HG03097 (cell line): ENCODE data around the gene KDM4B.

Experiments
- ATAC-seq: cut with Tn5 transposase; IDR thresholded peaks from one replicate; pipeline ENCODE4 v1.9.1; 2021; ENCODE audit not compliant: unreplicated experiment, low FRiP score

KDM4B gene

DNA sequence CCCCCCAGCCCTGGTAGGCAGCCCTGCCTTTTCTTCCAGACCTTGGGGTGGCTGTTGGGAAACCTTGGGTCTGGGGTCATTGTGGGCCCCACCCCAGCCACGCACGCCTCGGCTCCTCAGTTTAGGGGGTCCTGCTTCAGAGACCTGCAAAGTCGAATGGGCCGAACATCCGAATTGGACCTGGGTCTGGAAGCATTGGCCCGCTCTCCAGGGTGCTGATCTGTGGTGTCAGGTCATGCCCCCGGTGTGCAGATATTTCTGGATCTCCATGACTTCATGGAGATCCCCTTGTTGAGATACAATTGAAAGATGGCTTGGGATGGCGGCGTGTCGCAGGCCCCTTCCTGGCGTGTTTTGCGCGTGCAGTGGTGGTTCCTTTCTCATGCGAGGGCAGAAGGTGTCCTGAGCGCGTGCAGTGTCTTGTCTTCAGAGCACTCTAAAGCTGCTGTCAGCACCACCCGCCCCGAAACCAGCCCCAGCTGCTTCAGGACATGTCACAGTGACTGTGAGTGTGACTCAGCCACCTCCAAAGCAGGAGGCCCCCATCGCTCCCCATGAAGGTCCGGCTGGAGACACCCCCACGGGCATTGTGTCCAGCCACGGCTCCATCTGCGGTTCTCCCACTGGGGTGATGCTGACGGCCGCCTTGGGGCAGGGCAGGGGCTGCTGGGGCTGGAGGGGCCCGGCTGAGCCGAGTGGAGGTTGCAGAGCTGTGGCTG is 112.7 kb downstream of the KDM4B start:
- ATAC-seq = no peak

DNA sequence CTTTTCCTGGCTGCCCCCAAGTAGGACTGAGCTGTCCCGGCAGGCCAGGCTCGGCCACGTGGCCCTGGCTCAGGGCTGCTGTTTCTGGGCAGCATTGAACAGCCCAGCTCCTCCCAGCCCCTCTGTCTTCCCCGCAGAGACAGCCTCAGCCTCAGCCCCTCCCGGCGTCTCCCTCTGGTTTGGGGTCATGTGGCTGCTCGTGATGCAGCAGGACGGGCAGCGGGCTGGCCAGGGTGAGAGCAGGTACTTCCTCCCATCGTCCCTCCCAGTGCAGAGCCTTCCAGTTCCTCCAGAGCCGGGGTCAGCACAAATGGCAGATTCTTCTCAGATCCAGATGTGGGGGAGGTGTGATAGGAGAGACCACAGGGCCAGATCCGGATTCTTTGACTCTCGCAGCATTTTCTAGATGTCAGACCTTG is 114.6 kb downstream of the KDM4B start:
- ATAC-seq = no peak

DNA sequence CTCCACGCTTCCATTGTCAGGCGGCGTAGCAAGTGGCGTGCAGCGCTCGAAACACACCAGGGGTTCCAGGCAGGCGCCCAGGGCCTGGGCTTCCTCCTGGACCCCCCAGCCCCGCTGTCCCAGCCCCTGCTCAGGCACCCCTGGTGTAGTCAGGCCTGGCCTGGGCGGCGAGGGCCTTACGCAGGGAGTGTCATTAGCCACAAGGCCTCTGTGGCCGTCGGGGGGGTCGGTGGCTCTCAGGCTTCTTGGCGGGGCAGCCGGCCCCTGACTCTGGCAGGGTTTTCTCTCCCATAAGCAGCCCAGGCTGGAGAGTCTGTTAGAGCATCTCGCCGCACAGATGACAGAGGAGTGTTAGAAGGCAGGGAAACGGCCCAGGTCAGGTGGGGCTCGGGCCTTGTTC is 116.7 kb downstream of the KDM4B start:
- ATAC-seq = no peak

DNA sequence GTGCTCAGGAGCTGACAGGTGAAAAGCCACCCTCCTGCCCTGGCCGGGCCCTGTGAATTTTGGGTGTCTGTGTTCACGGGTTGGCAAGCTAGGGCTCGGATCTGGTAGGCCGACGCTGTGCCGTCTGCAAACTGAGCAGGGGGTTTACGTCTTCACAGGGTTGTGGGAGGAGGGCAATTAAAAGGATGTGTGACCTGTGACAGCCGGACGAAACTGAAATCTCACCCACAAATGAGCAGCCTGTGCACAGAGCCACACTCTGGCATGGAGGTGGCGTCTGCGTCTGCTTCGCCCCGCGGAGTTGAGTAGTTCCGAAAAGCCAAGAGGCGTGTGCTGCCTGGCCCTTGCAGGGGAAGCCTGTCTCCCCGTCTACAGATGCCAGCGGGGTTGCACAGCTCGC is 117.3 kb downstream of the KDM4B start:
- ATAC-seq = no peak

DNA sequence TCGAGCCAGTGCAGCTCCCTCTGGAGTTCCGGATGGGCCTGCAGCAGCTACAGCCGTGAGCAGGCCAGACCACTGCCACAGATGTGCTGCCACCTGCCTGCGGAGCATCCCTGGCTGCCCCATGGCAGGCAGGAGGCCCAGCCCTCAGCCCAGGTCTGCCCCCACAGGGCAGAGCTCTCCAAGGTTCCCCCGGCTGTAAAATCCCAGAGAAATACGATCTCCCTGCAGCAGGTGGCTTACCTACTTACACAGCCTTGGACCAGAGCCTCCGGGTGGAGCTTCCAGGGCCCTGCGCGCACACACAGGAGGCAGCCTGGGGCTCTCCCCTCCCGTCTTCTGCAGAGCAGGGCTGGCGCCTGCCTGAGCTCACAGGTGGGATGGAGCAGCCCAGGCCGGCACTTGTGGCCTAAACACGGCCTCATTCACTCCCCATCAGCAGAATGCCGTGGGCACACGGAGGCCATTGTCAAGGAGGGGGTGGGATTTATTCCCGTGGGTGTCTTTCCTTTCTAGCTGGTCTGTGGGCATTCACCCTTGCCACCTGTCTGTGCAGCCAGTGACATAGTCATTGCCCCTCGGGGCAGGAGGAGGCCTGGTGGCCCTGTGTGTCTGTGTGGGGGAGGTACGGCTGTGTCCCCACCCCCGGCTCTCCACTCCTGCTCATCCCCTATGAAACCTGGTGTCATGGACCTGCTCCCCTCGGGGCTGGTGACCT is 118.0 kb downstream of the KDM4B start:
- no peak for ATAC-seq

DNA sequence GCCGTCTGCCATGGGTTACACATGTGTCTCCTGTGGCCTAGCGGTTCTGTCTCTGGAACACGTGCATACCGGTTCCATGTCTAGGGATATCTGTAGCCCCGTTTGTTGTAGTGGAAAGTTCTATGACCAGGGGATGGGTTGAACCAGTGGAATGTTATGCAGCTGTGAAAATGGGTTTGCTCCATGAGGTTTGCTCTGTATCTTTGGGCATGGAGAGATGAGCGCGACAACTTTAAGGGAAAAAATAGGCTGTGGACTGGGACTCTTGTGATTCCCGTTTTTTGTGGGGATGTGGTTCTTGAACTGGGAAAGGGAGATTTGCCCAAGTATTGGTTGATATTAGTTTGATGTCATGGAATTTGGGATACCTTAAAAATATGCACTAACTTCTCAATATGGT is 120.4 kb downstream of the KDM4B start:
- no peak for ATAC-seq

DNA sequence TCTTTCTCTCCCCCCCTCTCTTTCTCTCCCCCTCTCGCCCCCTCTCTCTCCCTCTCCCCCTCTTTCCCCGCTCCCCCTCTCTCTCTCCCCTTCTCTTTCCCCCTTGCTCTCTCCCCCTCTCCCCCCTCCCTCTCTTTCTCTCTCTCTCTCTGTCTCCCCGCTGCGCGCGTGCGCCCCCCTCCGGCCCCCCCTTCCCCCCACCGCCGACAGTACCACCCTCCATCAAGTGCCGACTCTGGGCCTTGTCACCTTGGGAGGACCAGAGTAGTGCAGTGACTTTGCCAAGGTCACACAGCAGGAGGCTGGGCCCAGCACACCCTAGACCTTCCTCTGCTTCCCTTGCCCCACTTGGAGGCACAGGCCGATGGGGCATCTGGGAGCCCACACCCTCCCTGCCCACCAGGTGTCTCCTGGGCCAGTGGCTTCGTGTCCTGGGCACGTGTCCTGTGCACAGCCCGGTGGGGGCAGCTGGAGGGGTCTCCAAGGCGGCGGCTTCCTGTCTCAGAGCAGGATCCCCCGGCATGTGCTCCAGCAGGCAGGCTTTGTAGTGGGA is 121.6 kb downstream of the KDM4B start:
- ATAC-seq = no peak

DNA sequence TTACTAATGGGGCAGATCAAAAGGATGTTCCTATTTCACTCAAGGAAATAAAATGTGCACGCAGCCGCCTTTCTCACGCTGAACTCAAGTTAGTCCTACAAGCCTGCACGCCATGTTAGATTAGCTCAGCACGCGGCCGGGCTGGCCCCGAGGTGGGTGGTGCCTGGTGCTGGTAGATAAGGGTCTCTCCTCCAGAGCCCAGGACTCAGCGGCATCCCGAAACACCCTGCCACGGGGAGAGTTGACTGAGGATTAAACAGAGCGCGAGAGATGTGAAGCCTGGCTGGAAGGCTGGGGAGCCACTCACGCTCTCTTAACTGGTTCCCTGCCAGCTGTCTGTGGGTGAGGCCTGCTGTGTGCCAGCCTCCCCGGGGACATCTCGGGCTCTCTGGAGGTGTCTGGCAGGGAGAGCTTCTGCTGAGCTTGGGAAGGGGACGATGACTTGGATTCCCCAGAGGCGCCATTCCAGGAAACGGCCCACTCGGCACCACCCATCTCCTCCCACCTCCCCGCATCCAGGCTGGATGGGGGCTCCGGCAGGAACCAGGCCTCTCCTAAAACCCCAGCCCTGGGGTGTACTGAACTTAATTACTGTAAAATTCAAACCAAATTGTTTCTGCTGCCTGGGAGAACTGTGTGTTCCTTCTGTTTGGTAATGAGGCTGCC is 122.2 kb downstream of the KDM4B start:
- ATAC-seq = no peak

DNA sequence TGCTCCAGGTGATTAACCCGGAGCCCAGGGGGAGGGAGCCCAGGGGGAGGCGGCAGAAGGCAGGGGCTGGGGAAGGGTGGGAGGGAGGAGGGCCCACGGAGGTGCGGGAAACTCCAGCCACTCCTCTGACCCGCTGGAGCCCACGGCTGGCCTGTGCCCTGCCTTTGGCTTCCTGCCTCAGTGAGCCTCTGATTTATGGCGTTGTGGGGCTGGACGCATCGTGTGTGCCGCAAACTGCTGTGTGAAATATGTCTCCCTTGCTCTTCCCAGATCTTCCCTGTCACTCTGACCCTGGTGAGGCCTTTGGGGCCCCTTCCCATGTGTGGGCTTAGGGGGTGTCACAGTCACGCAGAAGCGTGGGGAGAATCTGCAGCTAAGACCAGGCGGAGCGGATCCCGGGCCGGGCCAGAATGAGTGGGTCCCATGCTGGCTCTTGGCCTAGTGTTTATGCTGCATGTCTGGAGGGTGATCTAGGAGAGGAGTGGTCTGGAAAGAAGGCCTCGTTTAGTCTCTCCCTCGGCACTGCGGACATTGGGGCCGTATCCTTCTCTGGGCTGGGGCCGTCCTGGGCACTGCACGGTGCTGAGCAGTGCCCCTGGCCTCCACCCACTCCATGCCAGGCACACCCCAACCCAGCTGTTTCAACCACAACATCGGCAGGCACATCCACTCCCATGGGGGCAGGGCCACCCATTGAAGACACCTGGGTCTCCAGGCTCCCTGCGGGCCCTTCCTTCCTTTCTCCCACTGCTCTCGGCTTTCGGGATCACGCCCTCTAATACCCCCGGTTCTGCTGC is 123.0 kb downstream of the KDM4B start:
- no peak for ATAC-seq

DNA sequence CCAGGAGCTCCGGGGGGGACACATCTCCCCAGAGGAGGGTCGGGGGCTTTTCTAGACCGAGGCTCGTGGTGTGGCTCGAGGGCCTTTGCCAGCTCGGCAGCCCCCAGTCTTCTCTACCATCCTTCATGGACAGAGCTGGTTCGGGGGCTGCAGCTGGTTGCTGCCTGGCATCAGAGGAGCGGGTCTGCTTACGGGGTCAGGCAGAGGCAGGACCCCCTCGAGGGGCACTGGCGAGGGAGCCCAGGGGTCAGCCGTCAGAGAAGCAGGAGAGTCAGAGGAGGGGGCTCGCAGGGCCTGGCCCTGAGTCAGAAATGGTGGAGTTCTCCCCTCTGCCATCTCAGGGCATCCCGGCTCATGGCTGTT is 123.5 kb downstream of the KDM4B start:
- no peak for ATAC-seq

DNA sequence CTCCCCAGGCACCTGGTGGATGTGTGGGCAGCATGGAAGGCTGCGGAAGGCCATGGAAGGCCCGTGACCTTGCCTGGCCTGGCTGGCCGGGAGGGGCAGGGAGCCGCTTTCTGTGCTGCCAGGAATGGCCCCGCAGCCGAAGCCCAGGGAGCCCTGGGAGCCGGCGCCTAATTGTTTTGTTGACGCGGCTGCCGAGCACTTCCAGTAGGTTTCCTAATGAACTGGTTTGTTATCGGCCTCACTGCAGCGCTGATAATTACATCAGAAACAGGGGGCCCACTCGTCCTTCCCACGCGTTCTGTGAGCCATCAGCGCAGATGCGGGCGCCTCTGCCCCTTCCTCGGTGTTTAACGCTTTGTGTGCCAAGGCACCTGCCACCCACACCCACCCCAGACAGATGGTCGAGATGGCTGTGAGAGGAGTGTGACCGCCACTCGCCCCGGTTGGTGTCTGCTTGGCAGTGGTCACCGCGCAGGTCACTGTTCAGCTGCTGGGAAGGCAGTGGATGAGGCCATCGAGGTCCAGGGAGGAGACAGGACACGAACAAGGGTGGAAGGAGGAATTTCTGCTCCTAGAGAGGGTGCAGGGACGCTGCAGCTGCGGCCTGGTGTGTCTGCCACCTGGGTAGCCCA is 124.5 kb downstream of the KDM4B start:
- no peak for ATAC-seq

DNA sequence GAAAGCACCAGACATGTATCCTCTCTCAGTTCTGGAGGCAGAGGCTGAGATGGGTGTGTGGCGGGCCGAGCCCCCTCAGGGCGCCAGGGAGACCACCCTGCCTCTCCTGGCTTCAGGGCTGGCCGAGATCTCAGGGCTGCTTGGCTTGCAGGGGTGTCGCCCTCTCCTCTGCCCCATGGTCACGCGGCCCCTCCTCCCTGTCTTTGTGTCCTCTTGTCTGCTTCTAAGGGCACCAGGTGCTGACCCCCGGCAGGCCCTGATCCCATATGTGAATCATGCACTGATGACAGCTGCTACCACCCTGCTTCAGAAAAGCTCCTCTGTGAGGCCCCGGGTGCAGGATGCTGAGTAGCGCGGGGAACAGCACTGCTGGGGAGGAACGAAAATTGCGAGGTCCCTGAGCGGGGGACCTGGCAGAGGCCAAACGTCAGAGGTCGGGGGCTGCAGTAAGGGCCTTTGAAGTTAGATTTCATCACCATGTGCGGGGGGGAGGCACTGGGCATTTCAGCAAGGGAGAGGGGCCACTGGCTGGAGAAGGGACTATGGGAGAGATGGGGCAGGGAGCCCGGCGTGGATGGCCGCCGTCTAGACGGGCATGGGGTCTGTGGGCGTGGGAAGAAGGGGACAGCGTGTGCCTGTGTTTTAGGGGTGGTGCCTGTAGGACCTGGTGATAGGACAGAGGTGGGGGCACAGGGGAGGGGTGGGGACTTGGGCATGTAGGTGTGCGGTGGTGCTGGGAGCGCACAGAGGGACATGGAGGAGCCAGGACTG is 125.2 kb downstream of the KDM4B start:
- ATAC-seq = no peak

DNA sequence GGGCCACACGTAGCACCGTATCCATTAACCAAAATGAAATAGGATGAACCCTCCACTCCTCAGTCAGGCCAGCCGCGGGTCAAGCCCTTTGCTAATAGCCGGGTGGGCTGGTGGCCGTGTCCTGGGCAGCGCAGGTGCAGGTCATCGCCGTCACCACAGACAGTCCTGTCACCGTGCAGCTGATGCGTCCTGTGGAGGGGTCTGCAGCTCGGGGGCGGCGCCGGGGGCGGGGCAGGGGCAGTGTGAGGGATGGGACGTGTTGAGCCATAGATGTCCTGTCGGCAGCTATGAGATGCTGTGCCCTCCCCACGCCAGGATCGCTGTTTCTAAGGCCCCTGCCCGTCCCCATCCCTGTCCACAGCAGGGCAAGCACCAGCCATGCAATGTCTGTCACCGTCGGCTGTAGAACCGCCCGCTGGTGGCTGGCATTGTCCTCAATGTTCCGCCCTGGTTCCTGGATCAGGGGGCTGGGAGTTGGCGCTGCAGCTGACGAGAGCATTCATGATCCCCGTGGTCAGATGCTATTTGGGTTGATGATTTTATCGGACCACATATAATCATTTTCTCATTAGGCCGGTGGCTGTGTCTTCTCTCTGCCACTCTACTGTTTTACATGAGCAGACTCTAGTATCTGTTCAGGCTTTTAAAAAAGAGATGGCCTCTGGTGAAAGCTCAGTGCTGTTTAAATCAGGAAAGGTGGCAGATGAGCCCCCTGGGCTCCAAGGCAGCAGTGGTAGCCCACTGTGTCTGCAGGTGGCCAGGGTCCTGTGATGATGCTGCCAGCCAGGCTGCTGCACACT is 126.1 kb downstream of the KDM4B start:
- no peak for ATAC-seq

DNA sequence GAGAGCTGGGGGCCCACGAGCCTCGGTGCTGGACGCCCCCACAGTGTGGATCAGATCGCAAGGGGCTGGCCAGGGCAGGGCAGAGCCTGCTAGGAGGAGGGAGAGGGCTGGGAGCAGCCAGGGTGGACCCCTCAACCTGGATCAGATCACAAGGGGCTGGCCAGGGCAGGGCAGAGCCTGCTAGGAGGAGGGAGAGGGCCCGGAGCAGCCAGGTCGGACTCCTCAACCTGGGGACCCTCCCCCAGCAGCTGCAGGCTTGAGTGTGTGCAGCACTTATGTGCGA is 126.6 kb downstream of the KDM4B start:
- ATAC-seq = no peak

DNA sequence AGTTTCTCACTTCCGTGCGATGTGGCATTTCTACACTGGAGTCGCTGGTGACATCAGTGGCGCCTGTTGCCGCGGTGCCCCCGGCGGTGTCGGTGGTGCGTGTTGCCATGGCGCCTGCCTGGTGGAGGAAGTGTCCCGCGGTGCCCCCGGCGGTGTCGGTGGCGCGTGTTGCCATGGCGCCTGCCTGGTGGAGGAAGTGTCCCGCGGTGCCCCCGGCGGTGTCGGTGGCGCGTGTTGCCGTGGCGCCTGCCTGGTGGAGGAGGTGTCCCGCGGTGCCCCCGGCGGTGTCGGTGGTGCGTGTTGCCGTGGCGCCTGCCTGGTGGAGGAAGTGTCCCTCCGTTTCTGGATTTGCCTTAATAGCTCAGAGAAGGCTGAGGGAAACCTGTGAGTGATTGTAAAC is 127.6 kb downstream of the KDM4B start:
- no peak for ATAC-seq

DNA sequence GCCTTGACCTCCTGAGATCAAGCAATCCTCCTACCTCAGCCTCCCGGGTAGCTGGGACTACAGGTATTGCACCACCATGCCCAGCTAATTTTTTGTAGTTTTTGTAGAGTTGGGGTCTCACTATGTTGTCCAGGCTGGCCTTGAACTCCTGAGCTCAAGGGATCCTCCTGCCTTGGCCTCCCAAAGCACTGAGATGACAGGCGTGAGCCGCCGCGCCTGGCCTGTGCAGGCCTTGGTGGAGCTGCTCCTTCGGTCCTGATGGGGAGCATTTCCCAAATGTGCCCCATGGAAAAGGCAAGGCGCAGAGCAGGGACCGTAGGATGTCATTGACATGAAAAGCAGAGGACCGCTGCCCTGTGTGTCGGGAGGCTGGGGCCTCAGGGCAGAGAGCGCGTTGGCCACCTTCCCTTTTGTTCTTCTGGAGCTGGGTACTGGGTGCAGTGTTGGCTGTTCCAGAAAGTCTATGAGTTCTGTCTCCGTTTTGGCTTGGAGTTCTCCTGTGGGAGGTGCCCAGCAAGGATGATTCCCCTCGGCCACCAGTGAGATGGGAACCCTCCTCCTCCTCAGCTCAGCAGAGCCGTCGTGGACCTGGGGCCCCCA is 128.5 kb downstream of the KDM4B start:
- ATAC-seq = no peak

DNA sequence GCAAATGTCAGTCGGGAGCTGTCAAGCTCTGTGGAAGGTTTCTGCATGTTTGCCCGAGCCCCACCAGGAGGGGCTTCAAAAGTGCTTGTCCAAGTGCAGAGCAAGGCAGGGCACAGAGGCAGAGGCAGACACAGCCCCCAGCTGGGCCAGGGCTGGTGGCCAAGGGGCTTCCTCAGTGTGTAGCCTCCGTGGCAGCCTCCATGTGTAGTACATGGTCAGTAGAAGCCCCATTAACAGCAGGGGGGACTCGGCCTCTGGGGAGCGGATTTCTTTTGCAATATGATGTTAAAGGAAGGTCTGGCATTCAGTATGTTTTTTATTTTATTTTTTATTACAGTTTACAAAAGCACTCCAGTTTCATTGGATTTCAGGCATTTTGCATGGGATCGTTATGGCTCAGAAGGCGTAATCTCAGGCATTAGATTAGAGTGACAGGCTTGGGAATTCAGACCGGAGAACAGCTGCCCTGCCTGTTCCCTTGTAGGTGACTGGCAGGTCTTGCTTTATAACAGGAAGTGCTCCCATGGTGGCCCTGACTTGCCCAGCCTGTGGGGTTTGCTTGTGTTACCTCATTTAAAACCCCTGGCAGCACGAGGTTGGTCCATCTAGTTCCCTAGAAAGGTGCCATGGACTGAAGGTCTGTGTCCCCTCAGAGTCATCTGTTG is 129.2 kb downstream of the KDM4B start:
- no peak for ATAC-seq

DNA sequence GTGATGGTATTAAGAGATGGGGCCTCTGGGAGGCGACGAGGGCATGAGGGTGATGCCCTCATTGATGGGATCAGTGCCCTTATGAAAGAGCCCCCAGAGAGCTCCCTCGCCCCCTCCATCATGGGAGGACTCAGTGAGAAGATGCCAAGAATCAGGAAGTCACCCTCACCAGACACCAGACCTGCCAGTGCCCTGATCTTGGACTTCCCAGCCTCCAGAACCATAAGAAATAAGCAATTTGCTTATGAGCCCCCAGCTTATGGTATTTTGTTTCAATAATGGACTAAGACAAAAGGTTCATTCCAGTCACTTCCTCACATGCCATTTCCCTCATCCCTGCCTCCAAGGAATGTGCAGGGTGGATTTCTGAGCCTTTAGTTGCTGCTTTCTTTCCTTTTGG is 129.7 kb downstream of the KDM4B start:
- no peak for ATAC-seq
